Common myeloid progenitor, CD34-positive (primary cell): ENCODE data around the gene SCNN1A.

Source experiments
- CTCF ChIA-PET: fragments of 350-600 bp; sonication (Branson Sonifier 250); formaldehyde crosslinking; loops from one replicate; lab custom pipeline; 2021; ENCODE audit warnings: antibody characterized with exemption; lab: Charles Lee
- POLR2A ChIA-PET: fragments of 350-600 bp; sonication (Branson Sonifier 250); formaldehyde crosslinking; loops from one replicate; lab custom pipeline; 2021; ENCODE audit warnings: antibody characterized with exemption; lab: Charles Lee
- DNase-seq, 3 donors: peaks; one replicate each; pipeline versions ENCODE4 v3.0.0 to v3.0.0-alpha.2; 2013
- H3K27ac ChIP-seq, 2 experiments: 1 replicate in 1 of 2; 2 replicates in 1 of 2; pipeline ENCODE4 v1.7.0; 2013; ENCODE audit warnings: inconsistent platforms in 2 of 2, low read length in 2 of 2, mild to moderate bottlenecking in 2 of 2, low read depth in 1 of 2, moderate library complexity in 1 of 2; ENCODE audit not compliant: severe bottlenecking in 2 of 2, insufficient read depth in 1 of 2, poor library complexity in 1 of 2
- H3K27me3 ChIP-seq, 5 experiments: replicated peaks in 2 of 5; 1 replicate in 3 of 5; 2 replicates in 2 of 5; pipeline versions ENCODE4 v1.6.1 to v1.7.0; 2013; ENCODE audit warnings: low read length in 4 of 5, mild to moderate bottlenecking in 2 of 5, moderate library complexity in 2 of 5, inconsistent platforms in 1 of 5; ENCODE audit not compliant: insufficient read depth in 5 of 5, control insufficient read depth in 4 of 5
- H3K36me3 ChIP-seq, 4 experiments: 1 replicate in 2 of 4; 2 replicates in 2 of 4; pipeline versions ENCODE4 v1.6.1 to v1.7.0; 2013; ENCODE audit warnings: low read length in 3 of 4, control low read depth in 1 of 4, mild to moderate bottlenecking in 1 of 4; ENCODE audit not compliant: control insufficient read depth in 4 of 4, insufficient read depth in 4 of 4
- H3K4me1 ChIP-seq, 4 experiments: 1 replicate in 3 of 4; 2 replicates in 1 of 4; pipeline versions ENCODE4 v1.6.1 to v1.7.1; 2013; ENCODE audit warnings: low read length in 3 of 4, mild to moderate bottlenecking in 3 of 4, control low read depth in 1 of 4, inconsistent platforms in 1 of 4, moderate library complexity in 1 of 4; ENCODE audit not compliant: control insufficient read depth in 4 of 4, insufficient read depth in 4 of 4; ENCODE audit errors: control extremely low read depth in 1 of 4
- H3K4me3 ChIP-seq, 7 experiments: 1 replicate in 4 of 7; 2 replicates in 3 of 7; pipeline versions ENCODE4 v1.5.1 to v1.7.0; 2013; ENCODE audit warnings: mild to moderate bottlenecking in 7 of 7, low read length in 6 of 7, moderate library complexity in 6 of 7, inconsistent platforms in 2 of 7, low read depth in 2 of 7, control low read depth in 1 of 7; ENCODE audit not compliant: insufficient read depth in 4 of 7, control insufficient read depth in 1 of 7; ENCODE audit errors: extremely low read depth in 1 of 7
- H3K9me3 ChIP-seq, 5 experiments: 1 replicate in 4 of 5; 2 replicates in 1 of 5; pipeline versions ENCODE4 v1.6.1 to v1.7.1; 2013; ENCODE audit warnings: low read length in 4 of 5, mild to moderate bottlenecking in 2 of 5, inconsistent platforms in 1 of 5, low read depth in 1 of 5, moderate library complexity in 1 of 5; ENCODE audit not compliant: control insufficient read depth in 4 of 5, insufficient read depth in 2 of 5; ENCODE audit errors: control extremely low read depth in 1 of 5
- WGBS: methylation state at CpG from one replicate; pipeline ENCODE4 v1.1.5; 2013; ENCODE audit not compliant: insufficient coverage; 5-methylcytosine and 5-hydroxymethylcytosine counted together

Gene SCNN1A

GRCh38 chr12:6322352-6322751 is 53.0 kb downstream of the SCNN1A start:
- Histone ChIP-seq H3K4me1 (peaks cover 12 to 62% (median 58%) of the 10 kb centered on the region in 4 experiments), H3K27me3 (no peaks in the 10 kb centered on the region), H3K9me3 (no peaks in the 10 kb centered on the region), H3K36me3 (peaks cover 4 to 22% (median 9%) of the 10 kb centered on the region in 4 experiments), H3K4me3 (peak overlapping the region in 1 of 7 experiments; percentile 62), H3K27ac (no peak overlapping the region)
- ChIA-PET CTCF (interaction anchor here (0.9 to 2.3 kb wide), 15 partner anchors 8 to 143 kb away, joined by 3 to 24 read pairs (median 7); partner anchors contain the start of gene SCNN1A), POLR2A (interaction anchor here (0.7 kb wide), 1 partner anchor 10 kb away, joined by 3 read pairs; no protein-coding TSS in a partner anchor)
- WGBS: 40% methylated on average over 1 of the region's 4 CpGs
- DNase-seq: no peak

GRCh38 chr12:6321905-6322304 is 53.5 kb downstream of the SCNN1A start:
- peaks cover 4 to 17% (median 7%) of the 10 kb centered on the region in 4 experiments for H3K36me3 ChIP-seq
- peaks cover 12 to 62% (median 58%) of the 10 kb centered on the region in 4 experiments for H3K4me1 ChIP-seq
- H3K9me3 ChIP-seq: no peaks in the 10 kb centered on the region
- DNase-seq: no peak
- no peaks in the 10 kb centered on the region for H3K27me3 ChIP-seq
- POLR2A ChIA-PET: no interaction called here
- WGBS: 93% methylated on average over 5 of the region's 6 CpGs
- CTCF ChIA-PET: interaction anchor here (1.2 to 2.3 kb wide), 5 partner anchors 12 to 143 kb away, joined by 3 to 24 read pairs (median 7); no protein-coding TSS in a partner anchor
- H3K27ac ChIP-seq: no peak overlapping the region
- no peak overlapping the region for H3K4me3 ChIP-seq

- Histone ChIP-seq H3K9me3 (no peaks in the 10 kb centered on the region), H3K4me3 (no peak overlapping the region), H3K27me3 (no peaks in the 10 kb centered on the region), H3K27ac (no peak overlapping the region), H3K36me3 (peaks cover 0 to 4% (median under 1%) of the 10 kb centered on the region in 4 experiments), H3K4me1 (peaks cover 9 to 43% (median 38%) of the 10 kb centered on the region in 4 experiments)
- WGBS: 94% methylated on average over 3 of the region's 4 CpGs
- CTCF ChIA-PET: interaction anchor here (1.0 to 2.3 kb wide), 10 partner anchors 11 to 235 kb away, joined by 3 to 6 read pairs (median 4); no protein-coding TSS in a partner anchor
- no peak for DNase-seq
- POLR2A ChIA-PET: interaction anchor here (0.9 kb wide), 1 partner anchor 11 kb away, joined by 3 read pairs; no protein-coding TSS in a partner anchor
Measured at GRCh38 chr12:6319446-6319845, 55.9 kb downstream of the SCNN1A start.

GRCh38 chr12:6318440-6318879 is 56.9 kb downstream of the SCNN1A start:
- POLR2A ChIA-PET: interaction anchor here (0.9 kb wide), 1 partner anchor 10 kb away, joined by 3 read pairs; no protein-coding TSS in a partner anchor
- WGBS: 48% methylated on average over 16 of the region's 16 CpGs

GRCh38 chr12:6317693-6318439 is 57.5 kb downstream of the SCNN1A start:
- H3K36me3 ChIP-seq: peaks cover 0 to 4% (median 1%) of the 10 kb centered on the region in 4 experiments
- H3K27me3 ChIP-seq: no peaks in the 10 kb centered on the region
- ChIA-PET POLR2A (interaction anchor here (0.6 kb wide), 1 partner anchor 256 kb away, joined by 3 read pairs; no protein-coding TSS in a partner anchor), CTCF (interaction anchor here (1.3 to 4.4 kb wide), 3 partner anchors 9 to 31 kb away, joined by 4 to 23 read pairs (median 6); no protein-coding TSS in a partner anchor)
- no peaks in the 10 kb centered on the region for H3K9me3 ChIP-seq
- WGBS: 61% methylated on average over 15 of the region's 21 CpGs
- peak overlapping the region in 1 of 7 experiments; percentile 17 for H3K4me3 ChIP-seq
- no peak overlapping the region for H3K27ac ChIP-seq
- no peak for DNase-seq
- peaks cover under 1 to 28% (median 23%) of the 10 kb centered on the region in 4 experiments for H3K4me1 ChIP-seq

More at GRCh38 chr12:6318440-6318879, 56.9 kb downstream of the SCNN1A start:
- no peak for DNase-seq
- Histone ChIP-seq H3K36me3 (peaks cover 0 to 4% (median 0%) of the 10 kb centered on the region in 4 experiments), H3K4me1 (peaks cover 6 to 34% (median 29%) of the 10 kb centered on the region in 4 experiments), H3K27me3 (no peaks in the 10 kb centered on the region), H3K9me3 (no peaks in the 10 kb centered on the region), H3K4me3 (peak overlapping the region in 2 of 7 experiments; percentile 4 to 17), H3K27ac (no peak overlapping the region)
- CTCF ChIA-PET: interaction anchor here (1.3 to 2.2 kb wide), 3 partner anchors 21 to 32 kb away, joined by 4 to 6 read pairs (median 6); no protein-coding TSS in a partner anchor

GRCh38 chr12:6316921-6317692 is 58.3 kb downstream of the SCNN1A start:
- DNase-seq: no peak
- Histone ChIP-seq H3K36me3 (peaks cover 0 to 4% (median 1%) of the 10 kb centered on the region in 4 experiments), H3K27ac (no peak overlapping the region), H3K4me1 (peaks cover 0 to 21% (median 16%) of the 10 kb centered on the region in 4 experiments), H3K4me3 (no peak overlapping the region), H3K27me3 (no peaks in the 10 kb centered on the region), H3K9me3 (no peaks in the 10 kb centered on the region)
- ChIA-PET POLR2A (interaction anchor here (0.6 kb wide), 1 partner anchor 256 kb away, joined by 3 read pairs; no protein-coding TSS in a partner anchor), CTCF (interaction anchor here (2.1 to 4.4 kb wide), 2 partner anchors 10 to 12 kb away, joined by 7 to 23 read pairs; no protein-coding TSS in a partner anchor)
- 95% methylated on average over 13 of the region's 21 CpGs for WGBS
